GM19372 (cell line): ENCODE data around the gene PIGL.

Experiments used
- ATAC-seq: cut with Tn5 transposase; IDR thresholded peaks from one replicate; pipeline ENCODE4 v1.9.1; 2021; ENCODE audit warnings: mild to moderate bottlenecking, low read depth, moderate library complexity; ENCODE audit not compliant: unreplicated experiment

The PIGL gene

GRCh38 chr17:16346721-16347271 is 129.8 kb downstream of the PIGL start:
- no peak for ATAC-seq

GRCh38 chr17:16348586-16348985 is 131.6 kb downstream of the PIGL start:
- no peak for ATAC-seq

GRCh38 chr17:16349431-16349830 is 132.4 kb downstream of the PIGL start:
- ATAC-seq: no peak

- ATAC-seq: no peak
These were observed 134.8 kb downstream of the PIGL start for GRCh38 chr17:16351831-16352230.

- no peak for ATAC-seq
These were observed 135.3 kb downstream of the PIGL start for GRCh38 chr17:16352303-16352666.

GRCh38 chr17:16352667-16353316 is 135.8 kb downstream of the PIGL start:
- no peak for ATAC-seq

GRCh38 chr17:16353317-16354174 is 136.5 kb downstream of the PIGL start, which contains the start of gene CENPV:
Gene CENPV, minus strand, starts transcription at chr17:16353469. Its CDS starts 33 bp downstream, at chr17:16353436.
- ATAC-seq: no peak

GRCh38 chr17:16354585-16354984 is 137.6 kb downstream of the PIGL start:
- ATAC-seq: no peak

- ATAC-seq: no peak
These were observed 141.4 kb downstream of the PIGL start for GRCh38 chr17:16358394-16358793.

- ATAC-seq: no peak
These were observed 144.9 kb downstream of the PIGL start for GRCh38 chr17:16361874-16362273.

- peak; percentile 68 for ATAC-seq
These were observed 146.9 kb downstream of the PIGL start for GRCh38 chr17:16363749-16364536.

- ATAC-seq: no peak
These were observed 147.6 kb downstream of the PIGL start for GRCh38 chr17:16364625-16365024.

- ATAC-seq: no peak
These were observed 154.7 kb downstream of the PIGL start for GRCh38 chr17:16371742-16372141.

- ATAC-seq: no peak
These were observed 157.3 kb downstream of the PIGL start for GRCh38 chr17:16374146-16374938.
